HG02981 (cell line): Measurements from ENCODE around the gene ELOB.

Source experiments
- ATAC-seq: cut with Tn5 transposase; IDR thresholded peaks from one replicate; pipeline ENCODE4 v1.9.1; 2021; ENCODE audit warnings: mild to moderate bottlenecking, moderate library complexity; ENCODE audit not compliant: unreplicated experiment

Gene ELOB

GRCh38 chr16:2751577-2752034, 25.5 kb downstream of the ELOB start:
- ATAC-seq, result no peak

GRCh38 chr16:2749936-2750335, 27.1 kb downstream of the ELOB start:
- ATAC-seq, result no peak

DNA sequence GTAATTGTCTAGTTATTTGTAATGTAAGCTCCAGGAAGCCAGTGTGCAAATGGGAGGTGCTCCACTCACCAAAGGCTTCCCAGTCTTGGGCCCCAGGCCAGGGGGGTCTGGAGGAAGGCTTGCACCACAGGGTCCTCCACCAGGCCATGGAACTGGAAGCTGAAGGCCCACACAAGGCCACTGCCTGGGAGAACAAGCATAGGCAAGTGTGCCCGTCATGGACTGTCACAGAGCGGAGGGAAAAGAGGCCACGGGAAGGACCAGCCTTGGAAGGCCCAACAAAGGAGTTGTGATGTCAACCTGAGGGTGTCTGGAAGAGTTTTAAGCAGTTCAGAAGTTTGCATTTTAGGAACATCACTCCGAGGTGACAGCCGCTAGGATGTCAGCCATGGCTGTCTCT, 27.6 kb downstream of the ELOB start:
- ATAC-seq, result no peak

- ATAC-seq, result no peak
These were observed 28.2 kb downstream of the ELOB start for GRCh38 chr16:2748757-2749455.

- no peak for ATAC-seq
These were observed 31.1 kb downstream of the ELOB start for GRCh38 chr16:2745961-2746360.

- no peak for ATAC-seq
These were observed 31.8 kb downstream of the ELOB start for GRCh38 chr16:2745116-2745890.

DNA sequence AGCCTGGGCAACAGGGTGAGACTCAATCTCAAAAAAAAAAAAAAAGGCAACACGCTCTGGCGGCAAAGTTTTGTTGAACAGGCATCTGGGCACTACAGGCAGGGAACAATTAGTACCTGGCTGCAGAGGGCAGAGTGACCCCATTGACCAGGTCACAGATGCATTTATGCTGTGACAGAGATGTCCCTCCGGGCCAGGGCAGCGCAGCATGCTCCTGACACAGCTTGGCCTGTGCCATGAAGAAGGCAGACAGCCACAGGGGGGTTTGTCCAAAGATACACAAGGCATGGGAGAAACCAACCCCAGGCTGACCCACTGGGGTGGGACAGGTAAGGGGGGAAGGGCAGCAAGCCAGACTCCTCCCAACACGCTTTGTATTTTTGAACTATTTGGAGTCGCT, 32.4 kb downstream of the ELOB start:
- no peak for ATAC-seq

DNA sequence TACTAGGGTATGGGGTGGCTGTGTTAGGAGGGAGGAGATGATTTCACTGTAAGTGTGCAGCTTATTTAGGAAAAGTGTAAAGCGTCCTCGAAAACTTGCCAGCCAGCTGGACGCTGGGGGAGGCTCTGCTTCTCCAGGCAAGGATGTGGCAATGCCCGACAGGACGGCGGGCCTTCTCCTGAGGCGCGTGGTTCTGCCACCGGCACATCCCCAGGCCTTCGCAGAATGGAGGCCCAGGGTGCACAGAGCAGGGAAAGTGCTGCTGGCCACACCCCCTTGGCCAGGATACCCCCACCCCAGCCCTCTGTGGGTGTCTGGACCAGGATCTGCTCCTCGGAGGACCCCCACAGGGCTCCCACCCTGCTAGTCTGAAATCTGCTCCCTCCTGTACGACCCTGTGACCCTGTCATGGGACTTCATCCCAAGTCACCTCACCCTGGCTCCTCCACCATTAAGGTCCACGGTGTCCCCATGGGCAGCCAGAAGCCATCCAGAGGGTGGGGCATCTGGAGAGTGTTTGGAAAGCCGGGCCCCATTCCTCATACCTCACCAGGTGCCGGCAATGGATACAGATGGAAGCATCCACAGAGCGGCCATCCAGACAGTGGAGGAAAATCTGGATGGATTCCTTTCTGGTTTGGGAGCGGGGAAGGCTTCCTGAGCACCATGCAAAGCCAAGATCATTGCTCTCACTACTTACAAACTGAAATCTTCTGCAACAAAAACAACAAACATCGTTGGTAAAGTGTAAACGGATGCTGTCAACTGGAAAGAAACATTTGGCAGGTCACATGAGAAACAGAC, 33.9 kb downstream of the ELOB start:
- no peak for ATAC-seq

- no peak for ATAC-seq
These were observed 34.6 kb downstream of the ELOB start for GRCh38 chr16:2742323-2743006.

DNA sequence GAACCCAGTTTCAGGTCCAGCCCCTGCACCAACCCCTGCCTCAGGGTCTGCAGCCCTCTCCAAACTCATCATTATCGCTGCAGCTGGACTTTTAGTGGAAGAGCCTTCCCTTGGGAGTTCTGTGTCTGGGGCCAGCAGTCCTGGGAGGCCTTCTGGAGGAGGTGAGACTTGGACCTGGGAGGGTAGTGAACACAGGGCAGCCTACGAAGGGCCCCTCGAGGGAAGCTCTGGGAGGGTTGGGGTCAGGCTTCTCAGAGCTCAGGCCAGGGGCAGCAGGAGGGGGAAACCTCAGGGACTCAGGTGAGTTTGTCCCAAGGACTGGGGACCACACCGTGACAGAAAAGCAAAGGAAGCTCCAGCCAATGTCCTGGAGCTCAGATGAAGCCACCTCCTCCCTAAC, 35.9 kb downstream of the ELOB start:
- no peak for ATAC-seq

GRCh38 chr16:2740476-2740875, 36.6 kb downstream of the ELOB start:
- no peak for ATAC-seq

- ATAC-seq, result no peak
These were observed 37.3 kb downstream of the ELOB start for GRCh38 chr16:2739625-2740430.

- ATAC-seq, result no peak
These were observed 38.5 kb downstream of the ELOB start for GRCh38 chr16:2738615-2739014.

DNA sequence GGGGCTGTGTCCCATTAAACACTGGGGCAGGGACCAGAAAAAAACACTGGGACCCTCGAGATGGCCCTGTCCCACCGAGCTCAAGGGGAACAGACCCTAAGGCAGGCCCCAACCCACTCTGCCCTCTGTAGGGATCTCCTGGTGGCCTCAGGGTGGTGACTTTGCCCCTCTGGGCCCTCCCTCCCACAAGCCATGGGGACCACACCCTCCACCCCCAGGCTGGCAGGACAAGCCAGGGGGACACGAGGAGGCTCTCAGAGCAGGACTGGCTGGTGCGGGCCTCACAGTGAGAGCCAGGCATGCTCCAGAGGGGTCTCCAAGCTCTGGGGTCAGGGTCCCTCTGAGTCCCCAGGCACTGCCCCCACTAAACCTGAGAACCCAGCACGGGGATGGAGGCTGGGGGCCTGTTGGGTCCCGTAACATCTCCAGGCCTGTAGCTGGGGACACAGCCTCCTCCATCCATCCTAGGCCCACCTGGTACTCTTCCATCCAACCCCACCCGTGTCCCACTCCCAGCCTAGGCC, 39.1 kb downstream of the ELOB start:
- no peak for ATAC-seq

- ATAC-seq, result no peak
These were observed 39.9 kb downstream of the ELOB start for GRCh38 chr16:2737238-2737605.

DNA sequence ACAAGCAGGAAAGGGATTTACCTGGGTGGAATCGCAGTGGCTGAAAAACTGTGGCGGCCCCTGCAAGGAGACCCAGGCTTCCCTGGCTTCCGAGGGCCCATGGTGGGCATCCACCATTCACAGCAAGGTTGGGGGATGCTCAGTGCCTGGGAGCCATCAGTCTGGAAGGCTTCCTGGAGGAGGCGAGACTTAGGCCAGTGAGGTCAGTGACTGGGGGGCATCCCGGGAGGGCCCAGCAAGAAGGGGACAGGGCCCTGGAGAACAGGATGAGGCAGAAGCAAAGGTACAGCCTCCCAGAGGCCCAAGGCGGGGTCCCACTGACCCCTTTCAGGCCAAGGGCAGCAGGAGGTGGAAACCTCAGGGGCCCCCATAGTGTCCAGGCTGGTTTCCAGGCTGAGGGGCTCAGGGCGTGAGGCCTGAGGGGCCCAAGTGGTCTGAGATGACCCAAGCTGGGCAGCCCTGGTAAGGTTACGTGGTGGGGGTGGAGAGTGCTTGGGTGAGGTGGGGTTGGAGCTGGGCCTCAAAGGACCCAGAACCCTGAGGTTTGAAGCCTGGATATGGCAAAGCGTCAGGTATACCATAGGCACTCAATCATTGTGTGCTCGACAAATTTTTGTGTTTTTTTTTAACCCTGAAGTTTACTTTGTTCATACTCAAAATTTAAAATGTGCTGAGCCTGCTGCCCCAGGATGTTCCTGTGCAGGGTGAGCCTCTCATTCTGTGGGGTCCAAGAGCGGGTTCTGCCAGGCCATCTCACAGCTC, 40.4 kb downstream of the ELOB start:
- ATAC-seq, result no peak

DNA sequence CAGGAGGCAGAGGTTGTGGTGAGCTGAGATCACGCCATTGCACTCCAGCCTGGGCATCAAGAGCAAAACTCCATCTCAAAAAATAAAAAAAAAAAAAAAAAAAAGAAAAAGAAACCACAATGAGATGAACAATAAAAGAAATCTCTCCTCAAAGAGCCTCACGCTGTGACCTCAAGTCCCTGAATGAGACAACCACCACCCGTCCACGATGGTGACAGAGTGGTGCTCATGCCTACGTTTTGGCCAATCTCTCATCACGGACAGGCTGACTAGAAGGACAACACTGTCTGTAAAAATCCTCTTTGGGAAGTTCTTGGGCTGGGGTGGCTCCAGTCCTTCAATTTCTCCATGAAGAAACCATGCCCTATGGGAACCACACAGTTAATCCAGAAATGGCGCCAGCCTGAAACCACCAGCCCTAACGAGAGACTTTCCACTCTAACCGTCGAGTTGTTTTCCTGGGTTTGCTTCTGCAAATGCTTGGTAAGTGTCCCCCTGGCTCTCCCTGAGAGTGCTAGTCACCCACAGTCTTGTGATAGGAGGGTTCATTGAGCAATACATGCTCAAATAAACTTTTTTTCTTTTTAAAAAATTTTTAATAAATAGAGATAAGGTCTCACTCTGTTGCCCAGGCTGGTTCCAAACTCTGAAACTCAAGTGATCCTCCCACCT, 42.1 kb downstream of the ELOB start:
- no peak for ATAC-seq

- ATAC-seq, result no peak
These were observed 49.0 kb downstream of the ELOB start for GRCh38 chr16:2728034-2728433.

GRCh38 chr16:2726923-2727322, 50.2 kb downstream of the ELOB start:
- ATAC-seq, result no peak
